Measurements from ENCODE around the gene IFNAR1.

GRCh38 chr21:33360881-33361602, 36.3 kb downstream of the IFNAR1 start:
- TF ChIP-seq TAF1 (IDR thresholded peaks at IDR 0.05; ENCODE audit: low read depth) (no peak), MXI1 (conservative IDR thresholded peaks at IDR 0.05; ENCODE audit: poor library complexity, severe bottlenecking) (no peak), EP300 (conservative IDR thresholded peaks at IDR 0.05; ENCODE audit: poor library complexity, severe bottlenecking) (no peak), POLR2AphosphoS5 (IDR thresholded peaks at IDR 0.05) (no peak), CTCF (IDR thresholded peaks at IDR 0.05; ENCODE audit: poor library complexity, severe bottlenecking) (peak; percentile 48), RAD21 (conservative IDR thresholded peaks at IDR 0.05) (no peak), SMC3 (conservative IDR thresholded peaks at IDR 0.05; ENCODE audit: poor library complexity) (no peak), EZH2 (IDR thresholded peaks at IDR 0.05; ENCODE audit: borderline replicate concordance, insufficient read depth, low read length, poor library complexity, severe bottlenecking) (no peak), REST (IDR thresholded peaks at IDR 0.05; ENCODE audit: borderline replicate concordance) (no peak)
